IMR-90 (cell line): ENCODE data around the gene HSD11B1L. TPM values are rescaled to one million over a fixed set of nuclear protein-coding genes. Genes with fewer than 3 reads are reported as not detected.

Experiments
- ATAC-seq: fragments of 200-7000 bp; cut with Tn5 transposase; 2 replicates; pipeline ENCODE4 v1.9.1; 2020; ENCODE audit warnings: low read depth, mild to moderate bottlenecking, moderate library complexity
- BruUV-seq: library from RNA; stranded (reverse); fragments of 400-500 nt; replicated peaks from 2 replicates; lab custom pipeline; 2021; lab: Mats Ljungman, UMichigan
- CTCF ChIA-PET: fragments of 300-600 bp; formaldehyde crosslinking; extraction: SDS; loops from one replicate; lab custom pipeline; 2021; ENCODE audit warnings: antibody characterized with exemption; lab: Yijun Ruan, JAX
- POLR2A ChIA-PET: fragments of 300-600 bp; sonication (Branson Sonifier 250); formaldehyde crosslinking; loops from one replicate; lab custom pipeline; 2022; ENCODE audit warnings: antibody characterized with exemption; ENCODE audit not compliant: unreplicated experiment; lab: Charles Lee
- DNase-seq: peaks from one replicate; pipeline ENCODE4 v3.0.0; 2013
- H2AFZ ChIP-seq: replicated peaks from 2 replicates; pipeline ENCODE3; 2013; ENCODE audit warnings: low read length, mild to moderate bottlenecking; ENCODE audit not compliant: poor library complexity
- H2AK5ac ChIP-seq: 2 replicates; pipeline ENCODE4 v1.6.1; 2013; ENCODE audit warnings: low read depth, low read length, inconsistent platforms
- H2AK9ac ChIP-seq: replicated peaks from 2 replicates; pipeline ENCODE3; 2013; ENCODE audit warnings: mild to moderate bottlenecking, low read depth, low read length, moderate library complexity; ENCODE audit not compliant: poor library complexity
- H2BK120ac ChIP-seq: 2 replicates; pipeline ENCODE4 v1.6.1; 2013; ENCODE audit warnings: low read depth, low read length, inconsistent platforms
- H2BK15ac ChIP-seq: 3 replicates; pipeline ENCODE4 v1.6.1; 2013; ENCODE audit warnings: low read depth, low read length, inconsistent platforms
- H2BK20ac ChIP-seq: 2 replicates; pipeline ENCODE4 v1.6.1; 2013; ENCODE audit warnings: low read depth, mild to moderate bottlenecking, inconsistent platforms, low read length, moderate library complexity
- H2BK5ac ChIP-seq: 2 replicates; pipeline ENCODE4 v1.6.1; 2013; ENCODE audit warnings: mild to moderate bottlenecking, low read depth, low read length, inconsistent platforms; ENCODE audit not compliant: poor library complexity, severe bottlenecking
- H3K14ac ChIP-seq: replicated peaks from 2 replicates; pipeline ENCODE4 v1.6.1; 2013; ENCODE audit warnings: low read depth, low read length, inconsistent platforms
- H3K18ac ChIP-seq: 2 replicates; pipeline ENCODE4 v1.6.1; 2013; ENCODE audit warnings: low read depth, low read length, control low read depth
- H3K23ac ChIP-seq: 2 replicates; pipeline ENCODE4 v1.6.1; 2013; ENCODE audit warnings: low read depth, low read length, inconsistent platforms
- H3K27ac ChIP-seq: 2 replicates; pipeline ENCODE4 v1.5.1; 2013; ENCODE audit warnings: mild to moderate bottlenecking, control low read depth, low read length; ENCODE audit not compliant: insufficient read depth
- H3K27me3 ChIP-seq: 2 replicates; pipeline ENCODE4 v1.6.1; 2013; ENCODE audit warnings: low read length; ENCODE audit not compliant: control insufficient read depth, insufficient read depth
- H3K36me3 ChIP-seq: 2 replicates; pipeline ENCODE4 v1.6.1; 2013; ENCODE audit warnings: low read length, mixed read lengths; ENCODE audit not compliant: control insufficient read depth, insufficient read depth
- H3K4ac ChIP-seq: 2 replicates; pipeline ENCODE4 v1.6.1; 2013; ENCODE audit warnings: low read depth, low read length, inconsistent platforms
- H3K4me1 ChIP-seq: 2 replicates; pipeline ENCODE4 v1.6.1; 2013; ENCODE audit warnings: low read length, mixed read lengths; ENCODE audit not compliant: control insufficient read depth, insufficient read depth
- H3K4me2 ChIP-seq: 2 replicates; pipeline ENCODE4 v1.6.1; 2013; ENCODE audit warnings: low read depth, mild to moderate bottlenecking, control low read depth, low read length, moderate library complexity
- H3K4me3 ChIP-seq: 2 replicates; pipeline ENCODE4 v1.5.1; 2013; ENCODE audit warnings: low read depth, mild to moderate bottlenecking, control low read depth, low read length, moderate library complexity; ENCODE audit not compliant: insufficient read depth
- H3K56ac ChIP-seq: 2 replicates; pipeline ENCODE4 v1.6.1; 2013; ENCODE audit warnings: low read length, inconsistent platforms; ENCODE audit not compliant: insufficient read depth; ENCODE audit errors: extremely low read depth
- H3K79me1 ChIP-seq, 2 experiments: 2 replicates each; pipeline ENCODE4 v1.6.1; 2013; ENCODE audit warnings: low read length in 2 of 2, inconsistent platforms in 1 of 2, low read depth in 1 of 2
- H3K9ac ChIP-seq: 2 replicates; pipeline ENCODE4 v1.6.1; 2013; ENCODE audit warnings: low read depth, low read length, control low read depth
- H3K9me1 ChIP-seq: 2 replicates; pipeline ENCODE4 v1.6.1; 2013; ENCODE audit warnings: low read length, inconsistent platforms; ENCODE audit not compliant: insufficient read depth
- H3K9me3 ChIP-seq: 2 replicates; pipeline ENCODE4 v1.6.1; 2013; ENCODE audit warnings: low read length; ENCODE audit not compliant: control insufficient read depth, insufficient read depth
- H4K20me1 ChIP-seq: 2 replicates; pipeline ENCODE4 v1.6.1; 2013; ENCODE audit warnings: low read length, inconsistent platforms; ENCODE audit not compliant: insufficient read depth
- H4K5ac ChIP-seq: 2 replicates; pipeline ENCODE4 v1.6.1; 2013; ENCODE audit warnings: mild to moderate bottlenecking, low read depth, low read length, control low read depth
- H4K8ac ChIP-seq, 2 experiments: 2 replicates each; pipeline ENCODE4 v1.6.1; 2013; ENCODE audit warnings: low read depth in 2 of 2, low read length in 2 of 2, control low read depth in 1 of 2, inconsistent platforms in 1 of 2
- H4K91ac ChIP-seq: 2 replicates; pipeline ENCODE4 v1.6.1; 2013; ENCODE audit warnings: low read depth, low read length, inconsistent platforms; ENCODE audit not compliant: insufficient read depth
- BHLHE40 ChIP-seq: fragments of 150-350 bp; IDR thresholded peaks from 2 replicates; pipeline ENCODE4 v1.6.1; 2016; ENCODE audit warnings: mild to moderate bottlenecking, low read depth, low read length
- CHD1 ChIP-seq: IDR thresholded peaks from 2 replicates; pipeline ENCODE4 v1.6.1; 2012; ENCODE audit warnings: low read depth, low read length, improper control_type of control experiment
- CTCF ChIP-seq: conservative IDR thresholded peaks from 2 replicates; pipeline ENCODE4 v1.5.1; 2012; ENCODE audit warnings: mild to moderate bottlenecking, low read depth, low read length, improper control_type of control experiment
- ELK1 ChIP-seq: fragments of 150-350 bp; IDR thresholded peaks from 2 replicates; pipeline ENCODE4 v1.6.1; 2016; ENCODE audit warnings: low read depth, mild to moderate bottlenecking, low read length, moderate library complexity, borderline replicate concordance
- MAZ ChIP-seq: IDR thresholded peaks from 2 replicates; pipeline ENCODE4 v1.6.1; 2012; ENCODE audit warnings: low read depth, mild to moderate bottlenecking, low read length, improper control_type of control experiment, moderate library complexity, borderline replicate concordance
- NFE2L2 ChIP-seq: fragments of 150-350 bp; IDR thresholded peaks from 2 replicates; pipeline ENCODE4 v1.6.1; 2016; ENCODE audit warnings: low read depth, mild to moderate bottlenecking, low read length
- RAD21 ChIP-seq: IDR thresholded peaks from 2 replicates; pipeline ENCODE4 v1.6.1; 2012; ENCODE audit warnings: low read length, improper control_type of control experiment
- RCOR1 ChIP-seq: IDR thresholded peaks from 2 replicates; pipeline ENCODE4 v1.6.1; 2012; ENCODE audit warnings: mild to moderate bottlenecking, low read length, improper control_type of control experiment; ENCODE audit not compliant: insufficient replicate concordance
- USF2 ChIP-seq: fragments of 150-350 bp; IDR thresholded peaks from 2 replicates; pipeline ENCODE4 v1.6.1; 2017; ENCODE audit warnings: mild to moderate bottlenecking, antibody characterized with exemption, low read length, low read depth
- WGBS, 2 experiments: methylation state at CpG; one replicate each; pipeline versions ENCODE4 v1.1.5 to v1.1.7; 2013; ENCODE audit warnings: missing lambda C conversion rate in 2 of 2; ENCODE audit not compliant: insufficient read length in 1 of 2; ENCODE audit errors: extremely low coverage in 2 of 2; 5-methylcytosine and 5-hydroxymethylcytosine counted together
- dilution Hi-C: fragments of 300-500 bp; cut with HindIII; formaldehyde crosslinking; loops from one replicate; pipeline ENCODE4 v1.14.3; 2018; ENCODE audit warnings: low sequenced_read_pairs; ENCODE audit not compliant: unreplicated experiment
- in situ Hi-C: fragments of 300-500 bp; cut with MboI; formaldehyde crosslinking; loops from 3 replicates; pipeline ENCODE4 v1.14.3; 2019; ENCODE audit warnings: low sequenced_read_pairs, inconsistent platforms, mixed read lengths
- intact Hi-C: fragments of 100-400 bp; cut with micrococcal nuclease; formaldehyde crosslinking; loops from 2 replicates; pipeline ENCODE4 v1.10.0; 2022
- polyA plus RNA-seq, 3 experiments: library from polyadenylated mRNA; depleted of rRNA; stranded (reverse); fragments of >200 nt; gene quantifications; 2 replicates each; pipeline ENCODE4 v1.2.3, GENCODE V29; 2012; ENCODE audit warnings: low replicate concordance in 1 of 3
- total RNA-seq: library from RNA; depleted of rRNA; stranded (reverse); fragments of >200 nt; gene quantifications from 2 replicates; pipeline ENCODE4 v1.2.3, GENCODE V29; 2012

The HSD11B1L gene
- total and polyA plus RNA-seq, 2 of the 4 experiments (the other 2 are of a cell fraction): 2.2 to 7.2 TPM

- TF ChIP-seq ELK1: no peak
Measured at GRCh38 chr19:5667751-5668271, 13.0 kb upstream of the HSD11B1L start (continued).

GRCh38 chr19:5669212-5669611 is 11.6 kb upstream of the HSD11B1L start:
- Histone ChIP-seq H3K4me2 (no peak overlapping the region), H4K91ac (no peak overlapping the region), H2AK9ac (no peak overlapping the region), H3K9me1 (0 out of 2 replicates have a peak, but pooled peaks cover 6% of the 10 kb centered on the region), H2BK5ac (no peak overlapping the region), H2AK5ac (no peak overlapping the region), H4K5ac (no peak overlapping the region), H3K4me3 (no peak overlapping the region), H3K4me1 (no peaks in the 10 kb centered on the region), H3K23ac (no peak overlapping the region), H2BK20ac (no peak overlapping the region), H2BK120ac (no peak overlapping the region), H3K27me3 (no peaks in the 10 kb centered on the region), H3K56ac (no peak overlapping the region), H2AFZ (no peak overlapping the region), H2BK15ac (no peak overlapping the region), H3K18ac (no peak overlapping the region), H3K14ac (no peak overlapping the region), H3K9ac (no peak overlapping the region), H3K4ac (no peak overlapping the region), H4K8ac (no peak overlapping the region), H4K20me1 (peaks cover 31% of the 10 kb centered on the region), H3K36me3 (peaks cover 56% of the 10 kb centered on the region), H3K9me3 (no peaks in the 10 kb centered on the region), H3K79me1 (peaks cover 3 to 44% of the 10 kb centered on the region in 2 experiments; a peak in 2 of 4 replicates), H3K27ac (no peak overlapping the region)
- no peak for DNase-seq
- WGBS, 2 experiments: 86% methylated on average over 6 of the region's 11 CpGs; no CpG with 5 or more reads in 1 of the 2 experiments
- ChIA-PET CTCF (no interaction called here), POLR2A (no interaction called here)
- intact Hi-C loops (loop anchor here (5.0 kb wide), 1 partner anchor 47 kb away; the partner anchor contains the start of genes SAFB and SAFB2), in situ Hi-C loops (no loop called here), dilution Hi-C loops (no loop called here)
- BruUV-seq: no TSS peak
- ATAC-seq: no peak
- TF ChIP-seq NFE2L2 (no peak), CHD1 (no peak), USF2 (no peak), CTCF (no peak), ELK1 (no peak), RCOR1 (no peak), MAZ (no peak), BHLHE40 (no peak), RAD21 (no peak)
